Left ventricle myocardium inferior (tissue), 1 donor: Measurements from ENCODE around the gene KRTAP25-1. TPM values are rescaled to one million over a fixed set of nuclear protein-coding genes. Genes with fewer than 3 reads are reported as not detected.

Experiments used
- DNase-seq: peaks from one replicate; pipeline ENCODE4 v3.0.0-alpha.2; 2020
- H3K27ac ChIP-seq: fragments of 200-600 bp; replicated peaks from 2 replicates; pipeline ENCODE4 v1.8.0; 2021
- H3K27me3 ChIP-seq: fragments of 200-600 bp; 2 replicates; pipeline ENCODE4 v1.8.0; 2021; ENCODE audit warnings: low read depth
- H3K36me3 ChIP-seq: fragments of 200-600 bp; 2 replicates; pipeline ENCODE4 v1.8.0; 2021
- H3K4me1 ChIP-seq: fragments of 200-600 bp; 2 replicates; pipeline ENCODE4 v1.8.0; 2021
- H3K4me3 ChIP-seq: fragments of 200-600 bp; 2 replicates; pipeline ENCODE4 v1.8.0; 2021; ENCODE audit warnings: mild to moderate bottlenecking, moderate library complexity
- H3K9me3 ChIP-seq: fragments of 200-600 bp; replicated peaks from 2 replicates; pipeline ENCODE4 v1.8.0; 2021
- intact Hi-C: fragments of 100-400 bp; cut with micrococcal nuclease; formaldehyde crosslinking; loops from one replicate; pipeline ENCODE4 v1.11.0; 2022
- total RNA-seq: library from RNA; stranded (reverse); fragmentation: NEBNext Ultra II Directional; extraction: Animal tissue kit (Norgen Biotek cat#: 25700); gene quantifications from one replicate; pipeline ENCODE4 v1.2.1, GENCODE V29; 2021
- TF ChIP-seq, protein P1 (sequence below): fragments of 200-600 bp; IDR thresholded peaks from 2 replicates; pipeline ENCODE4 v1.8.0; 2021; ENCODE audit warnings: antibody characterized with exemption, mild to moderate bottlenecking, borderline replicate concordance
- donor health status: DM: no; HTN: yes; CAD: no; lungs with severe emphysema.

The KRTAP25-1 gene
- total RNA-seq, 1 donor from 2014 or later, result not detected

DNA sequence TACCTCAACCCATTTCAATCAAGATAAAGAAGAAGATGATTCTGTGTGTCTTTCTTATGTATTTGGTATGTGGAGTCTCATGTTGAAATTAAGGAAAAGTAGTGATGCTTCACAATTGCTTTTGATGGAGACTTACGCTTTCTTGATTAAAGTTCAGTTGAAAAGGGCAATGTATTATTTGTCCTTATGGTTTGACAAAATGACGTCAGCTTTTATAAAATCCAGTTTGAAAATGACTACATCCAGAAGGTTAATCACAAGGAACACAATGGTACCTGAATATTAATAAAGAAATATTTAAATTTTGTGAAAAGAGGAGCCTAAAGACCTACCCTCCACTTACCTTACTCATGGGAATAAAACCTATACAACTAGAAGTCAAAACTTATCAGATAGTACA, 26.4 kb upstream of the KRTAP25-1 start:
- DNase-seq, result no peak
- H3K9me3 ChIP-seq, result no peaks in the 10 kb centered on the region
- H3K27me3 ChIP-seq, result no peaks in the 10 kb centered on the region
- TF ChIP-seq, protein P1, sequence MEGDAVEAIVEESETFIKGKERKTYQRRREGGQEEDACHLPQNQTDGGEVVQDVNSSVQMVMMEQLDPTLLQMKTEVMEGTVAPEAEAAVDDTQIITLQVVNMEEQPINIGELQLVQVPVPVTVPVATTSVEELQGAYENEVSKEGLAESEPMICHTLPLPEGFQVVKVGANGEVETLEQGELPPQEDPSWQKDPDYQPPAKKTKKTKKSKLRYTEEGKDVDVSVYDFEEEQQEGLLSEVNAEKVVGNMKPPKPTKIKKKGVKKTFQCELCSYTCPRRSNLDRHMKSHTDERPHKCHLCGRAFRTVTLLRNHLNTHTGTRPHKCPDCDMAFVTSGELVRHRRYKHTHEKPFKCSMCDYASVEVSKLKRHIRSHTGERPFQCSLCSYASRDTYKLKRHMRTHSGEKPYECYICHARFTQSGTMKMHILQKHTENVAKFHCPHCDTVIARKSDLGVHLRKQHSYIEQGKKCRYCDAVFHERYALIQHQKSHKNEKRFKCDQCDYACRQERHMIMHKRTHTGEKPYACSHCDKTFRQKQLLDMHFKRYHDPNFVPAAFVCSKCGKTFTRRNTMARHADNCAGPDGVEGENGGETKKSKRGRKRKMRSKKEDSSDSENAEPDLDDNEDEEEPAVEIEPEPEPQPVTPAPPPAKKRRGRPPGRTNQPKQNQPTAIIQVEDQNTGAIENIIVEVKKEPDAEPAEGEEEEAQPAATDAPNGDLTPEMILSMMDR, result no peak
- H3K27ac ChIP-seq, result no peak overlapping the region
- no peak overlapping the region for H3K4me3 ChIP-seq
- H3K36me3 ChIP-seq, result no peaks in the 10 kb centered on the region
- H3K4me1 ChIP-seq, result no peaks in the 10 kb centered on the region
- intact Hi-C loops, result no loop called here

DNA sequence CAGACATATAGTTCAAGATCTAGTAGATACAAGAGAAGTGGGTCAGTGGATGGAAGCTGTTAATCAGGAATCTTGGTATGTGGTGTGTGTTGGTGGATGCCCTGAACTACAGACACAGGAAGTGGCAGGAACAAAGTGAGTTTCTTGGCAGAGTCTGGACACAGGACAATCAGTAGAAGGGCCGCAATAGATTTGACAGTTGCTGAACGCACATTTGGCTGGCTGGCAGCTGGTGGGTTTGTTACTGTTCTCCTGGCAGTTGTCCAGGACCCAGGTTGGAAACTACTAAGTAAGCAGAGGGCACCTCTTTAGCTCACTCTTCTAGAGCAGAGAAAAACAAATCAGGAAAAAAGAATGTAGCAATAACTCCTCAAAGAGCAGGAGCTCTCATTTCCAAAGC, 17.6 kb upstream of the KRTAP25-1 start:
- intact Hi-C loops, result no loop called here
- H3K27me3 ChIP-seq, result no peaks in the 10 kb centered on the region
- no peak for DNase-seq
- TF ChIP-seq, protein P1, result no peak
- H3K4me3 ChIP-seq, result no peak overlapping the region
- no peaks in the 10 kb centered on the region for H3K36me3 ChIP-seq
- no peaks in the 10 kb centered on the region for H3K4me1 ChIP-seq
- H3K9me3 ChIP-seq, result peaks cover 5% of the 10 kb centered on the region
- H3K27ac ChIP-seq, result no peak overlapping the region

- H3K36me3 ChIP-seq, result no peaks in the 10 kb centered on the region
- intact Hi-C loops, result no loop called here
- no peak overlapping the region for H3K27ac ChIP-seq
- TF ChIP-seq, protein P1, result no peak
- no peaks in the 10 kb centered on the region for H3K4me1 ChIP-seq
- H3K27me3 ChIP-seq, result no peaks in the 10 kb centered on the region
- H3K4me3 ChIP-seq, result no peak overlapping the region
- DNase-seq, result no peak
- H3K9me3 ChIP-seq, result peaks cover 22% of the 10 kb centered on the region
Observed at GRCh38 chr21:30305136-30305535, 15.8 kb upstream of the KRTAP25-1 start.

- H3K4me3 ChIP-seq, result no peak within 1 kb of the TSS
- intact Hi-C loops, result no loop called here
- TF ChIP-seq, protein P1, result no peak
- no peaks in the 10 kb centered on the region for H3K27me3 ChIP-seq
- H3K4me1 ChIP-seq, result no peaks in the 10 kb centered on the region
- H3K27ac ChIP-seq, result no peak within 1 kb of the TSS
- H3K36me3 ChIP-seq, result no peaks in the 10 kb centered on the region
- DNase-seq, result no peak
- no peaks in the 10 kb centered on the region for H3K9me3 ChIP-seq
Observed at GRCh38 chr21:30282850-30283249, 6.5 kb downstream of the KRTAP25-1 start, which contains the start of gene KRTAP24-1. TSS of gene KRTAP24-1 (minus strand) at chr21:30282950. CDS start at chr21:30282932, 18 bp downstream.

- TF ChIP-seq, protein P1, result no peak
- intact Hi-C loops, result no loop called here
- H3K36me3 ChIP-seq, result no peaks in the 10 kb centered on the region
- no peak for DNase-seq
- H3K4me1 ChIP-seq, result no peaks in the 10 kb centered on the region
- peaks cover 5% of the 10 kb centered on the region for H3K27me3 ChIP-seq
- no peak overlapping the region for H3K27ac ChIP-seq
- H3K4me3 ChIP-seq, result no peak overlapping the region
- H3K9me3 ChIP-seq, result peaks cover under 1% of the 10 kb centered on the region
Observed at GRCh38 chr21:30271611-30272010, 17.7 kb downstream of the KRTAP25-1 start.
